ENCODE results near the gene C1QL1. TPM values are rescaled to one million over a fixed set of nuclear protein-coding genes. Genes with fewer than 3 reads are reported as not detected.
"Not testable (repeated sequence)": the region's sequence is repeated elsewhere in the genome, so short reads cannot be mapped to it uniquely, and the experiment has no call there.

The C1QL1 gene
- total RNA-seq, 1 donor from 2014 or later: 1.2 TPM

- no peak for DNase-seq
These were observed 6.2 kb downstream of the C1QL1 start for GRCh38 chr17:44961921-44962350.

GRCh38 chr17:44960691-44961090, 7.4 kb downstream of the C1QL1 start:
- no peak for DNase-seq

- DNase-seq: no peak
These were observed 8.1 kb downstream of the C1QL1 start for GRCh38 chr17:44959821-44960531.

- DNase-seq: no peak
These were observed 10.8 kb downstream of the C1QL1 start for GRCh38 chr17:44956998-44957981.

GRCh38 chr17:44955674-44956425, 12.3 kb downstream of the C1QL1 start:
- no peak for DNase-seq

GRCh38 chr17:44952946-44953475, 15.1 kb downstream of the C1QL1 start:
- no peak for DNase-seq

GRCh38 chr17:44948315-44948795, 19.7 kb downstream of the C1QL1 start:
- no peak for DNase-seq

- peak; percentile 97 for DNase-seq
These were observed 20.4 kb downstream of the C1QL1 start, which contains the start of gene KIF18B for GRCh38 chr17:44947461-44948314. Gene KIF18B (minus strand): TSS chr17:44947773. CDS start chr17:44936344, 11,429 bp downstream.

GRCh38 chr17:44945652-44946051, 22.5 kb downstream of the C1QL1 start:
- not testable (repeated sequence) for DNase-seq

- no peak for DNase-seq
These were observed 25.6 kb downstream of the C1QL1 start for GRCh38 chr17:44942456-44942855.

GRCh38 chr17:44941712-44942331, 26.3 kb downstream of the C1QL1 start:
- no peak for DNase-seq

GRCh38 chr17:44940768-44941167, 27.3 kb downstream of the C1QL1 start:
- DNase-seq: no peak

GRCh38 chr17:44940317-44940716, 27.8 kb downstream of the C1QL1 start:
- DNase-seq: no peak

- no peak for DNase-seq
These were observed 33.0 kb downstream of the C1QL1 start for GRCh38 chr17:44935116-44935515.

- no peak for DNase-seq
These were observed 33.4 kb downstream of the C1QL1 start for GRCh38 chr17:44934745-44935105.

- no peak for DNase-seq
These were observed 34.0 kb downstream of the C1QL1 start for GRCh38 chr17:44933824-44934744.

- no peak for DNase-seq
These were observed 35.4 kb downstream of the C1QL1 start for GRCh38 chr17:44932787-44933097.

GRCh38 chr17:44932096-44932786, 35.9 kb downstream of the C1QL1 start:
- no peak for DNase-seq

GRCh38 chr17:44931376-44931775, 36.7 kb downstream of the C1QL1 start:
- DNase-seq: no peak
